HG03159 (cell line): Measurements from ENCODE around the gene TRAF4.
"Not testable (repeated sequence)": the region's sequence is repeated elsewhere in the genome, so short reads cannot be mapped to it uniquely, and the experiment has no call there.

Experiments used
- ATAC-seq: cut with Tn5 transposase; IDR thresholded peaks from one replicate; pipeline ENCODE4 v1.9.1; 2021; ENCODE audit warnings: mild to moderate bottlenecking, moderate library complexity; ENCODE audit not compliant: unreplicated experiment

Gene TRAF4

DNA sequence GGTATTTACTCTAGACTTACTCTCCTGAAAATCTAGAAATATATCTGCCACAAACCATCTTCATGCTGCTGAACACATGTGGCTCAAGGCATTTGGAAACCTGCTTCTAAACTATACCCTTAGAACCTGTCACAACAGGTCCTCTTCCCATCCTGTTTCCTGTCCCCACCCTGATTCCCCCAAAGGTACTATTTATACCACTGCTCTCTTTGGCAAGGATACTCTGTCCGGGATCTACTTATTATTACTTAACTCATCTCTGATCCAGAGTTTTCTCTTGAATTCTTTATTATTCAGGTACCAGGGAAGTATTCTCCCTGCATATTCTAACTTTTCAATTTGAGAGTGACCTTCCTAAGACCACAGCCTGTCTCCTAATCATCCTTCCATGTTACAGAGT is 33.4 kb downstream of the TRAF4 start:
- no peak for ATAC-seq

DNA sequence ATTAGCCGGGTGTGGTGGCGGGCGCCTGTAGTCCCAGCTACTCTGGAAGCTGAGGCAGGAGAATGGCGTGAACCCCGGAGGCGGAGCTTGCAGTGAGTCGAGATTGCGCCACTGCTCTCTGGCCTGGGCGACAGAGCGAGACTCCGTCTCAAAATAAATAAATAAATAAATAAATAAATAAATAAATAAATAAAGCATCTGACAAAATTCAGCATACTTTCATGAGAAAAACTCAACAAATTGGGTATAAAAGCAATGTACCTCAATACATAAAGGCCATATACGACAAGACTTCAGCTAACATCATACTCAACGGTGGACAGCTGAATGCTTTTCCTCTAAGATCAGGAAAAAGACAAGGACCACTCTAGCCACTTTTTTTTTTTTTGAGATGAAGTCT is 35.8 kb downstream of the TRAF4 start:
- ATAC-seq: not testable (repeated sequence)

DNA sequence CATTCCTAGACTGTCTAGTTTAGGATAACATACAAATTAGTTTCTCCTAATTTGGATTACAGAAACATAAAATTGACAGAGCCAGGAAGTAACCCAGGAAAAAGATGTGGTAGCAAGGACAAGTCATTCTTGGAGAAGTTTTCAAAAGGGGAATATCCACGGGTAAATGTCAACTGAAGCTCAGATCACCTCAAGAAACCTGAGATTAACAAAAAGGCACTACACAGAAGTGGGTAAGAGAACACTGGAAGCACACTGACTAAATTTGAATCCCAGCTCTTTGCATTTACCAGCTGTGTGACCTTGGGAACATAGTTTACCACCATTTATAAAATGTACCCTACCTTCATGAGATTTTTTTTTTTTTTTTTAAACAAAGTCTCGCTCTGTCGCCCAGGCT is 39.4 kb downstream of the TRAF4 start:
- no peak for ATAC-seq

DNA sequence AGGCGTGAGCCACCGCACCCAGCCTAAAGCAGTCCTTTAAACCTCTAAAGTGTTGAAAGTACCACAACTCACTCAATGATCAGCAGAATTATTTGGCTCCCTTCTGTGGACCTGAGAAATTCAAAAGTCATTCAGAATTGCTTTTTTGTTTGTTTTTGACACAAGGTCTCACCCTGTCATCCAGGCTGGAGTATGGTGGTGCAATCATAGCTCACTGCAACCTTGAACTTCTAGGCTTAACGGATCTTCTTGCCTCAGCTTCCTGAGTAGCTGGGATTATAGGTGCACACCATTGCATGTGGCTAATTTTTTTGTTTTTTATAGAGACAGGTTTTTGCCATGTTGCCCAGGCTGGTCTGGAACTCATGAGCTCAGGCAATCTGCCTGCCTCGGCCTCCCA is 44.3 kb downstream of the TRAF4 start:
- ATAC-seq: no peak

DNA sequence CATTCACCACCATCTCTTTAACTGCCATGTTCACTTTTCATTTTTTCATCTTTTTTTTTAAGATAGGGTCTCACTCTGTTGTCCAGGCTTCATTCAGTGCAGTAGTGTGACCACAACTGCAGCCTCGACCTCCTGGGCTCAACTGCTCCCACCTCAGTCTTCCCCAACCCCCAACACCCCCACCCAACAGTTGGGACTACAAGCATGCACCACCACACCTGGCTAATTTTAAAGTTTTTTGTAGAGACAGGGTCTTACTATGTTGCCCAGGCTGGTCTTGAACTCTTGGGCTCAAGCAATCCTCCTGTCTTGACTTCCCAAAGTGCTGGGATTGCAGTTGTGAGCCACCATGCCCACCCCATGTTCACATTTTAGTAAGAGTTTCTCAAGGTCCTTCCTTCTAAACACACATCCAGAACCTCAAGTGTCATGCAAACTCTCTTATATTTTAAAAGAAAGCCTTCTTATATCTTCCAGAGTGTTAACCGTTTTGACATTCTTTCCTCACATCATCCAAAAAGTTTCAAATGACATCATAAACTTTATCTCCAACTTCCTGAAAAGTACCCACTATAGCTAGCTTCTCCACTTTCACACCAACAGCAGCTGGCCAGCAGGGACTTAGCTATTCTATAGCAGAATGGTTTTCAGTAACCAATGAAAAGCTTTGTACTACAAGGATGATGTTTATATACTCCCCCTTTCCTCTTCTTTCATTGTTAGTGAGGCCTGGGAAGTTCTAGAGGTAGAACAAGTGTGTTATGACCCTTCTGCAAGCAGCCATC is 49.3 kb downstream of the TRAF4 start:
- ATAC-seq: no peak

DNA sequence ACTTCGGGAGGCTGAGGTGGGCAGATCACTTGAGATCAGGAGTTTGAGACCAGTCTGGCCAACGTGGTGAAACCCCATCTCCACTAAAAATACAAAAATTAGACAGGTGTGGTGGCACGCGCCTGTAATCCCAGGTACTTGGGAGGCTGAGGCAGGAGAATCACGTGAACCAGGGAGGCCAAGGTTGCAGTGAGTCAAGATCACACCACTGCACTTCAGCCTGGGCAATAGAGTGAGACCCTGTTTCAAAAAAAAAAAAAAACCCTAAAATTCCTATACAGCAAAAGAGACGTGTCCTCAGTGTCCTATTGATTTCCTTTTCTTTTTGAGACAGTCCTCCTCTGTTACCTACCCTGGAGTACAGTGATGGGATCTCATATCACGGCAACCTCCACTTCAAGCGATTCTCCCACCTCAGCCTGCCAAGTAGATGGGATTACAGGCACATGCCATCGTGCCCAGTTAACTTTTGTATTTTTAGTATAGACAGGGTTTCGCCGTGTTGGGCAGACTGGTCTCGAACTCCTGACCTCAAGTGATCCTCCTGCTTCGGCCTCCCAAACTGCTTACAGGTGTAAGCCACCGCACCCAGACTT is 51.1 kb downstream of the TRAF4 start:
- ATAC-seq: not testable (repeated sequence)

DNA sequence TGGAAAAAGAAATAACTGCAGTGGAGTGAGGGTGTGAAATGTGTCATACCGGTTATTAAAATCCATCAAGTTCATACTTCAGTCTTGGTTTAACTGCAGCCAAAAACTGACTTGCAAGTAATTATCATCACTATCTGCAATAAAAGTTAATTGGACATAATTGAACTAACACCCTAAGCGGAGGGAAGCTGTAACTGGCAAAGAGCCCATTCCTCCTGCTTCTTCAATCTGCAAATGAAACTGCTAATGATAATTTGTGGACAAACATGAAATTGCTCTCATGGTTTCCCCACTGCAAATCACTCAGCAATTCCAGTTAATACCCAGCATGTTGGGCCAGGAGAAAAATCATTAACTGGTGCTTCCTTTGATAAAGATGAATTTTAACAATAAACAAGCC is 52.3 kb downstream of the TRAF4 start:
- no peak for ATAC-seq
